ENCODE results near the gene NPAT.
"Not testable (repeated sequence)": the region's sequence is repeated elsewhere in the genome, so short reads cannot be mapped to it uniquely, and the experiment has no call there.

Gene NPAT

DNA sequence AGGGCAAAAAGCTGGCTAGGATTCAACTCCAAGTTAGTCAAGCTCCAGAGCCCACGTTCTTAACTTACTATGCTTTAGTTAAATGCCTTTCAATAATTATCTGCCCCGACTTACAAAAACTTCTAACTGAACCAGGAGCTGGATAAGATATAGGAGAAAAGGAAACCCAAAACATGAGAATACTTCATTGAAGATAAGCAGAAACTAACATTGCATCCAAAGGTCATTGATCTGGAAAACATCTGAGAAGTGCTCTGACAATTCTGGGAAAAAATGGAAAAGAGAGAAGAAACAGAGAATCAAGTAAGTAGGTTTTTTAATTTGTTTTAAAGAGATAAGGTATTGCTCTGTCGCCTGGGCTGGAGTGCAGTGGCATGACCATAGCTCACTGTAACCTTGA, 73.9 kb downstream of the NPAT start:
- DNase-seq (ENCODE audit: low spot score), result no peak

DNA sequence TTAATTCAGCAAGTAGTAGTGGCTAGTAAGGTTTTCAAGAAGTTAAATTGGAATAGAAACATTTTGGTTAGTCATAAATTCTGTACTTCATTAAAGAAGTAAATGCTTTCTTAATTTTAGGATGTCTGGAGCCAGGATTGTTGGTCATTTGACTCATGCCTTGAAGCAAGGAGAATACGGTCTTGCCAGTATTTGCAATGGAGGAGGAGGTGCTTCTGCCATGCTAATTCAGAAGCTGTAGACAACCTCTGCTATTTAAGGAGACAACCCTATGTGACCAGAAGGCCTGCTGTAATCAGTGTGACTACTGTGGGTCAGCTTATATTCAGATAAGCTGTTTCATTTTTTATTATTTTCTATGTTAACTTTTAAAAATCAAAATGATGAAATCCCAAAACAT, 75.3 kb downstream of the NPAT start:
- DNase-seq (ENCODE audit: low spot score), result no peak

DNA sequence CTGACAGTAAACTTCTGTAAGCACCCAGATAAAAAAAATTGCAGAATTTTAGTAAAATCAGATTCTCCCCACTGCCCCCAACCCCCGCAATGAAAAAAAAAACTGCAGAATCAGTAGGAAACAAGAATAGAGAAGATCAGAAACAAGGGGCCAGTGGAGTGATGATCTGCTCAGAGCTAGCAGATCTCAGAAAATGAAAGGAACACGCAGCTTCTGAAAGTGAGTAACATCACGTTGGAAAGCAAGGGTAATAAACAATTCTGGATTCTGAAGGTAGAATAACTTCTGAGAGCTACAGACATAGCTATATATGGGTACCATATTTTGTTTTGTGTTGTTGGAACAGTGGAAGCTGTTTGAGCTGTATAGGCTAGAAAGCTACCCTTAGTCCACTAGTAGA, 77.8 kb downstream of the NPAT start:
- no peak for DNase-seq (ENCODE audit: low spot score)

DNA sequence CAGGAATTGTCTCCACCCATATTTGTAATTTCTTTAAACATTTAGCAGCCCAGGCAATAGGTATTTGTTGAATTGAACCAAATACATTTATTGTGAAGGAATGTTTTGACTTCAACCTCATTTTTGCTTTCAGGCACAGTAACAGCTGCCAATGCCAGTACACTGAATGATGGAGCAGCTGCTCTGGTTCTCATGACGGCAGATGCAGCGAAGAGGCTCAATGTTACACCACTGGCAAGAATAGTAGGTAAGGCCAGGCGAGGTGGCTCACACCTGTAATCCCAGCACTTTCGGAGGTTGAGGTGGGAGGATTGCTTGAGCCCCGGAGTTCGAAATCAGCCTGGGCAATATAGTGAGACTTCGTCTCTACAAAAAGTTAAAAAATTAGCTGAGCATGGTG, 80.1 kb downstream of the NPAT start:
- DNase-seq (ENCODE audit: low spot score), result no peak

DNA sequence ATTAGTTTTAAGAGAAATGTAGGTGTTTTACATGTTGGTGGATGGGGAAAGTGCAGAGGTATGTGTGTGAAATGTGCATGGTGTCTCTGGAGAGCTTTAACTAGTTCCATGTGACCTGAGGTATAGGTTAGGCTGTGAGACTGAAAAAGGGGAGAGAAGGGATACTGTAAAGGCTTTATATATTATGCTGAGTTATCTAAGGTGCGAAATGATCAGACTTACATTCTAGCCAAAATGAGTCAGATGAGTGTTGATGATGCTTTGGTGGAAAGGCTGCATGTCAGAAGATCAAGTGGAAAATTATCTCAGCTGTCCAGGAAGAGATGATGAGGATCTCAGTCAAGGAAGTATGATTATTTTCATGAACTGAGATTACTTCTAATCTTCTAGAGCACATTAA, 85.2 kb downstream of the NPAT start:
- no peak for DNase-seq (ENCODE audit: low spot score)

DNA sequence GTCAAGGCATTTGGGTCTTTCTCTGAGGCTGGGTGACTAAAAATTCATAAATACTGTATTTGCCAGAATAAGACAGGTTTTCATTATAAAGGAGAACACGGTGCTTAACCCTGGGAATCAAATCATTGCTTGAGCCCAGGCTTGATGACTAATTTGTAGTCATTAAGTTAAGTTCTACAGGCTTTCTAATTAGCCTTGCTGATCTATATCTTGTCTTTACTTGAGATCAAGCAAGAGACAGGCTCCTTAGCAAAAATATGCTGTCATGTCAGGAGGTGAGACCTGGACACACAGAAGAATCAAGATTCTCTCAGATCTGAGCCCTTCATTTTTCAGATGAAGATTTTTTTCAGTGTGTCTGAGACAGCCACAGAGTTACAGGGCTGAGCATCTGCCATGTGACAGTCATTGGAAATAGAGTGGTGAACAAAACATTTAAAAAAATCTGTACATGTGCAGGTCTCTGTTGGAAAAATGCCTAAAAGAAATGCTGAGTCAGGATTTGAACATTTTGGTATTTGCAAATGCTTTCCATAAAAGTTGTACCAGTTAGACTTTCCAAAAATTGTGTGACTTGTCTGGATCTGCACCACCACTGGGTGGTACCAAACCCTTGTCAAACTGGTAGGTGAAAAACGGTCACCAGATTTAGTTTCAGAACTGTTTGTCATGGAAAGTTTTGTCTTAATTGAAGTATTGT, 86.4 kb downstream of the NPAT start:
- no peak for DNase-seq (ENCODE audit: low spot score)

DNA sequence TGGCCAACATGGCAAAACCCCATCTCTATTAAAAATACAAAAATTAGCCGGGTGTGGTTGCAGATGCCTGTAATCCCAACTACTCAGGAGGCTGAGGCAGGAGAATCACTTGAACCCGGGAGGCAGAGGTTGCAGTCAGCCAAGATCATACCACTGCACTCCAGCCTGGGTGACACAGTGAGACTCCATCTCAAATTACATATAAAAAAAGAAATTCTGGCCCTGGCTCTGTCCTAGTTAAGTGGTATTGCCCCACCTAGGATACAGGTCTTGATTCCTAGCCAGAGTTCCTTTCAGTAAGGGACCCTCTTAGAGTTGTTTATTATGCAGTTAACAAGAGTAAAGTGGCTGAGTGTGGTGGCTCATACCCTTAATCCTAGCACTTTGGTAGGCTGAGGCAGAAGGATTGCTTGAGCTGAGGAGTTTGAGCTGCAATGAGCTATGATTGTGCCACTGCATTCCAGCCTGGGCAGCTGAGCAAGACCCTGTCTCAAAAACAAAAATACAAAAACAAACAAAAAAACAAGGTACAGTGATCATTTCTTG, 89.4 kb downstream of the NPAT start:
- DNase-seq (ENCODE audit: low spot score), result not testable (repeated sequence)

DNA sequence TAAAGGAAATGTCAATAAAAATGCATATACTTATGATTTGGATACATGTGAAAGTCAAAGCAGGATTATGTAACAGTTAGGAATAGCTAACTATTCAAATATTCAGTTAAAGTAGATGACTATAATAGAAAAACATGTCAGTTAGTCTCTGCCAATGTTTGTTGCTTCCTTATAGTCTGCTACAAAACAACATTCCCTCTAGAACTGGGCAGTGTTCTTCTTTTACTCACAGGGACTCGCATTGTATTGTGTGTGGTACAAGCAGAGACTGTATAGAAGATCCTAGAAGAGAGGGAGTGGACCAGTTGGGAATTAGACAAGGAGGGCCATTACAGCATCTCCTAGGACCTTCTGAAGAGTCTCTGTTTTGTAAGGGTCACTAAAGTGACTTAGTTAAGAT, 90.4 kb downstream of the NPAT start:
- no peak for DNase-seq (ENCODE audit: low spot score)

DNA sequence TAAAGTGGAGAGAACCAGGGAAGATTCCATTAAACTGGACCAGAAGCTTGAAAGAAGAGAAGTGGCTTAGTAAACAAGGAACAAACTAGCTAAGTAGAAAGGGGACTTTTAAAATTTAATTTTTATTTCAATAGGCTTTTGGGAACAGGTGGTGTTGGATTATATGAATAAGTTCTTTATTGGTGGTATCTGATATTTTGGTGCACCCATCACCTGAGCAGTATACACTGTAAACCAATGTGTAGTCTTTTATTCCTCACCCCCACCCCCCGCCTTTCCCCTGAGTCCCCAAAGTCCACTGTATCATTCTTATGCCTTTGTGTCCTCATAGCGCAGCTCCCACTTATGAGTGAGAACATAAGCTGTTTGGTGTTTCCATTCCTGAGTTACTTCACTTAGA, 93.7 kb downstream of the NPAT start:
- DNase-seq (ENCODE audit: low spot score), result no peak

DNA sequence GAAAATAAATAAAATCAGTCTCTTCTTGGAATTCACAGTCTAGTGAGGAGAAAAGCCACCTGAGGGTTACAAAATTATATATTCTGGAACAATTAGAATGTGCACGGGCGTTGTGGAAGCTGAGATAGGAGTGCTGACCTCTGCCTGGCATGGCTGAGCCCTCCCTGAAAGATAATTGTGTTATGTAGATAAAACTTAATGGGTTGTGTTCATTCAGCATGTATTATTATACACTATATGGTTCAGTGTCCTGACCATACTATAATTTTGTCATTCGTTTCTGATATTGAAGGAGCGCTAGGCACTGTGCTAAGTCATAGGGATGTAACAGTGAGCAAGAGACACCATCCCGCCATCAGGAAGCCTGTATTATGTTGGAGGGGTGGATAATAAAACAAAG, 97.3 kb downstream of the NPAT start:
- no peak for DNase-seq (ENCODE audit: low spot score)

DNA sequence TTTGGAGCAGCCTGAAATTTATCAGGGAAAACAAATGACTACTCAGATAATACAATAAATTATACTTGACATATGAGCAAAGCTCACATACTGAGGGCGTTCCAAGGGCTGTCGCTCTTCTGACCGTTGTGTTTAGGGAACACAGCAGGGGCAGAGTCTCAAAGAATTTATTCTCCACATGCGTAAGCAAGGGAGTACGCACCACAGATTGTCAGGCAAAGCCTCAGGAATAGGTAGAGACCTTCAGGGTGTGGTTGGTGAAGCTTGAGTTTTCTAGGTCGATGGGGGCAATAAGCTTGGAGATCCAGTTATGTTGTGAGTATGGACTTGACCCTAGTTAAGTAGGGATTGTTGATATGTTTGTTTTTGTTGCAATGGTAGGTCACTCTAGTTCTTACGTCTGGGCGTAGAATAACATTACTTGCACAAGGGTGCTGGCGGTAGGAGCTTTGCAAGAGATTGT, 100.2 kb downstream of the NPAT start:
- DNase-seq (ENCODE audit: low spot score), result peak; percentile 29

DNA sequence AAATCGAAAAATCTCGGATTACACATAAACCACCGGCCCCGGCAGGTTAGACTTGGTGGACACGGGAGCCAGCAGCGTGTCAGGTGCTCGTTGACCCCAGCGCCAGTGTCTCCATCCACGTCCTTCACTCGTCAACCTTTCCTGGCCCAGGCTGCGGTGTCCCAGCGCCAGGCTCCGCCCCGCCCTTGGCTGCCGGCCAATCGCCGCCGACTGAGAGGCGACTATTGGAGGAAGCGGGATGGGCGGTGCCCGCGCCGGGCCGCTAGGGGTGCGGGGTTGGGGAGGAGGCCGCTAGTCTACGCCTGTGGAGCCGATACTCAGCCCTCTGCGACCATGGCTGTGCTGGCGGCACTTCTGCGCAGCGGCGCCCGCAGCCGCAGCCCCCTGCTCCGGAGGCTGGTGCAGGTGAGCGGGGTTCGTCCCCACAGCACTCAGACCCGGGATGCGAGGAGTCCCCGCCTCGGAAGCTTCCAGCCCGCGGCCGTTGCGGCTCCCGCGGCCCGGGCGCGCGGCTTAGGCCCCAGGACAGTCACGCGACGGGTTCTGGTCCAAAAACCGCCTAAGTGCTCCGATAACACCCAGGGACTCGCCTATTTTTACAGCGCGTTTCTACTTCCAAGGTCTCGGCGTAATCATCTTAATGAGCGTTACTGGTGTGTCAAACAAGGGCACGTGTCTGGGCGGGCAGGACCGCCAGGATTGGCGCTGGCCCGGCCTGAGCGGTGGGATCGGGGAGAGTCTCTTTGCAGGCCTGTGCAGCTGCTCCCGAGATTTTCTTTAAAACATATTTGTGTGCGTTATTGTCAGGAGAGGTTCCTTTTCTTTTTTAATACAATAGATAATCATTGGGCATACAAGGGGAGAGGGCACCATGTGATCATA, 100.9 kb downstream of the NPAT start, which contains the start of gene ACAT1:
ACAT1 (plus strand) TSS at position 294 of the 882 bp plus-strand sequence; CDS start at position 334, 40 bp downstream.
- peak; percentile 95 for DNase-seq (ENCODE audit: low spot score)

DNA sequence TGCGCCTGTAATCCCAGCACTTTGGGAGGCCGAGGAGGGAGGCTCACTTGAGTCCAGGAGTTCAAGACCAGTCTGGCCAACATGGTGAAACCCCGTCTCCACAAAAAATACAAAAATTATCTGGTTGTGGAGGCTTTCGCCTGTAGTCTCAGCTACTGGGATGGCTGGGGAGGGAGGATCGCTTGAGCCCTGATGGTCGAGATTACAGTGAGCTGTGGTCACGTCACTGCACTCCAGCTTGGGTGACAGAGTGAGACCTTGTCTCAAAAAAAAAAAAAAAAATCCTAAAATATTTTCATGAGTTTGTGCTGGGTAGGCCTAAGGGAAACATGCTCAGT, 101.5 kb downstream of the NPAT start:
- DNase-seq (ENCODE audit: low spot score), result not testable (repeated sequence)

DNA sequence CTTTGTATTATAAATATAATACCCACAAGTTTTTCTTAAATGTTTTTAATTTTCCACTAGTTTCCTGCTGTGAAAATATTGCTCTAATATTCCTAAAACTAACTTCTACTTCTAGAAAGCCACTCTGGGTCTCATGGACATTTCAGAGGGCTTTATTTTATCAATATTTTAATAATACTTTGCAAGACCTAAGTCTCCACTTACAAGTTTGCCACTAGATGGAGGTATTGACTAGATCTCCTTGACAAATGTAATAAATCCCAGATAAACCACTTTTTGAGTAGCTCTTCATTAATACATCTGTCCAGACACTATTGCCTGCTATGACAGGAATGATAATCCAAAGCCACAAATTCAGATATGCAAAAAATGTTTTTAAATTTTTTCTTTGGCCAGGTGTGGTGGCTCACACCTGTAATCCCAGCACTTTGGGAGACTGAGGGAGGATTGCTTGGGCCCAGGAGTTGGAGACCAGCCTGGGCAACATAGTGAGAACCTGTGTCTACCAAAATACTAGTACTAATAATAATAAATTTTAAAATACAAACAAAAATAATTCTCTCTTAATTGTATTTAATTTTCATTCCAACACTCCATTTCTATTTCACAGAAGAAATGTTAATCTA, 104.6 kb downstream of the NPAT start:
- DNase-seq (ENCODE audit: low spot score), result peak; percentile 56

DNA sequence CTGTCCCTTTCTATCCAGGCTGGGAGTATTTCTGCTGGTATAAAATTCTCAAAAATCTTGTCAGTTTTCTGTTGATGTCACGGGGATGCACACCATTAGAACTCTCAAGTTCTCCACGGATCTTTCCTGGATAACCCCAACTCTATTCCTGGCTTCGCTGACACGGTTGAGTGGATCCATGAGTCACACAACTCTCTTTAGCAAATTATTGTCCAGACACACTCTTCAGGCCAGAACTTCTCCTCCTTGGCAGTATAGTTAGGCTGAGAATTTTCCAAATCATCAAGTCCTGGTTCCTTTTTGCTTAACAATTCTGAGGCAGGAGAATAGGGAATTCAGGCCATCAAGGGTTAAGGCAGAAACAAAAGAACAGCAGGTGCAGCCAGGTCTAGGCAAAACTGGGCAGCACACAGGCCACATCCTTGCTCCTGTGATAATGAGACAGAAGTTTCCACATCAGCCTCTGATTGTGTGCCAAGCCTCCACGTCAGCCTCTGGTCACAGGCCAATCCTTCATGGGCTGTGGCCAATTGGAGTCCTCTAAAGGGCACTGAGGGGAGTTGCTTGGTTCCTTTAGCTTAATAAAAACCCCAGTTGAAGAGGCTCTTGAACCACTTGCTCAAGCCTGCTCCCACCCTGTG, 106.8 kb downstream of the NPAT start:
- peak; percentile 86 for DNase-seq (ENCODE audit: low spot score)

DNA sequence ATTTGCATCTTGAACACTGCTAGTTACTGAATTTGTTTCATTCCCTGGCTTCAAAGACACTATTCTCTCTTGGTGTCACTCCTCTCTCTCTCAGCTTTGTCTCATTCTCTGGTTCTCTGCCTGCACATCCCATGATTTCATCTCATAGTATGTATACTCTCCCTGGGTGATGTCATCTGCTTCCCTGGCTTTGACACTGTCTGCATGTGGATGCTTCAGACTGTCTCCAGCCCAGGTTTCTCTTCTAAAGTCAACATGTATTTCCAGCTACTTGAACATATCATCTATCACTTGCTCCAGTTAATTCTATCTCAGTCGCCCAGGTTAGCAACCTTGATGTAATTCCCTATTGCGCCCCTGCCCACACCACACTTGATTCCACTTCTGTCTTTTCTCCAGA, 110.4 kb downstream of the NPAT start:
- no peak for DNase-seq (ENCODE audit: low spot score)

DNA sequence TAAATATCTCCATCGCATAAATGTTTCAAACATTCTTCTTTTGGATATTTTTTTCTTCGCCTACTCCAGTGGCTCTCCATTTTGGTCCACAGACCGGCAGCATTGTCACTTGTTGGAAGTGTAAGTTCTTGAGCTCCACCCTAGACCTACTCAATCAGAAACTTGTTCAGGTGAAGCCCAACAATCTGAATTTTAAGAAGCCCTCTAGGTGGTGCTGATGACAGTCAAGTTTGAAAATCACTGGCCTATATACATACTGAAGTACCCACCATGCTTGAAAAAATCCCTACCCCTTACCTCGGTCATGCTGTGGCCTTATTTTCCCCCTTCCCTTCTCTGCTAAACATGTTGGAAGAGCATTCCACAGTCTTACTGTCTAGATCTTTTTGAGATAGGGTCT, 111.3 kb downstream of the NPAT start:
- DNase-seq (ENCODE audit: low spot score), result no peak
